Measurements from ENCODE around the gene HIVEP3. TPM values are rescaled to one million over a fixed set of nuclear protein-coding genes. Genes with fewer than 3 reads are reported as not detected.
"Not testable (repeated sequence)": the region's sequence is repeated elsewhere in the genome, so short reads cannot be mapped to it uniquely, and the experiment has no call there.

The HIVEP3 gene
- polyA plus RNA-seq, 4 donors, result 0.67 to 3.8 (median 1.8) TPM

DNA sequence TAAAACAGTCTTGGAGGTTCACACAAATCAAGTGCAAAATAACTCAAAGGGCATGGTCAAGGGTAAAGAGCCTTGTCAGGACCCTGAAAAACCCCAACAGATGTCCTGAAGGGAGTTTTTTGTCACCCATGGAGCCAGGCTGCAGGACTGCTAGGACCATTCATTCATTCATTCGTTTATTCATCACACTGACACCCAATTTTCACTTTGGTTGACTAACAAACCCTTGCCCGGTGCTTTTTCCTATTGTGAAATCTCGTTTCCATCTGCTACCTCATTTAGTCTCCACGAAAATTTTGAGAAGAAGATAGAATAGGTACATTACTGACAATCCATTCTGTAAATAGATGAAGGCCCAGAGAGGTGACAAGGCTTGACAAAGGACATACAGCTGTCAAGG is 216.0 kb downstream of the HIVEP3 start:
- Histone ChIP-seq H3K27me3 (ENCODE audit: control insufficient read depth in 3 of 3, insufficient read depth in 3 of 3, low read length in 3 of 3) (peaks cover 0 to 1% (median 0%) of the 10 kb centered on the region in 3 donors), H3K9me3 (ENCODE audit: control insufficient read depth in 2 of 2, insufficient read depth in 1 of 2, low read depth in 1 of 2, low read length in 1 of 2) (no peaks in the 10 kb centered on the region), H3K27ac (ENCODE audit: low read depth in 1 of 3, low read length in 2 of 3) (no peak overlapping the region), H3K36me3 (ENCODE audit: control insufficient read depth in 3 of 3, insufficient read depth in 2 of 3, low read depth in 1 of 3, low read length in 3 of 3) (no peaks in the 10 kb centered on the region), H3K4me1 (ENCODE audit: control insufficient read depth in 3 of 3, insufficient read depth in 2 of 3, low read depth in 1 of 3, low read length in 2 of 3) (no peaks in the 10 kb centered on the region), H3K4me3 (ENCODE audit: low read depth in 1 of 3, low read length in 3 of 3) (no peak overlapping the region)
- DNase-seq (no peak), FAIRE-seq (no peak)
- 56 to 70% (median 59%) methylated on average over 4 of the region's 4 CpGs for WGBS, 3 donors

DNA sequence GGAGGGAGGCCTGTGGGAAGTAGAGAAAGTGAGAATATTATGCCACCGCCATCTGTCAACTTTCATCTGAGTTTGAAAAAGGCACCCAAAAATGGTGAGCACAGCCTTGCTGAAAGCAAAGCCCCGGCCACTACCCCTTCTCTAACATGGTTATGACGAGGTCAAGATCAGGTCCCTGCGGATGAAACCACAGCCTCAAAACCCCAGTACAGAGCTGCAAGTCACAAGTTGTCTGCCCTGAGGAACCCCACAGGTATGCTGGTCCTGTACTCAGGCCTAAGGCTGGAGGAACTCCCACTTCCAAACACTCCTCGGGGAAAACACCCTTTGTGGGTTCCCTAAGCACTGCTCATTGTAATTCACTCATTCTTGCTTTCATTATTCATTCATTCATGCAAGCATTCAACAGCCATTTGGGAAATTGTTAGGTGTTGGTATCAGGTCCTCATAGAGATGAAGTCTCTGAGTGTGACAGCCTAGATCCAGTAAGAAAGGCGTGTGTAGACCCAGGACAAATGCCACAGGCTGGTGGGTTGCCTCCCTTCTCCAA is 217.7 kb downstream of the HIVEP3 start:
- Histone ChIP-seq H3K36me3 (ENCODE audit: control insufficient read depth in 3 of 3, insufficient read depth in 2 of 3, low read depth in 1 of 3, low read length in 3 of 3) (no peaks in the 10 kb centered on the region), H3K27ac (ENCODE audit: low read depth in 1 of 3, low read length in 2 of 3) (no peak overlapping the region), H3K27me3 (ENCODE audit: control insufficient read depth in 3 of 3, insufficient read depth in 3 of 3, low read length in 3 of 3) (no peaks in the 10 kb centered on the region), H3K4me3 (ENCODE audit: low read depth in 1 of 3, low read length in 3 of 3) (no peak overlapping the region), H3K9me3 (ENCODE audit: control insufficient read depth in 2 of 2, insufficient read depth in 1 of 2, low read depth in 1 of 2, low read length in 1 of 2) (no peaks in the 10 kb centered on the region), H3K4me1 (ENCODE audit: control insufficient read depth in 3 of 3, insufficient read depth in 2 of 3, low read depth in 1 of 3, low read length in 2 of 3) (no peaks in the 10 kb centered on the region)
- WGBS, 3 donors, result 78 to 90% (median 79%) methylated on average over 6 of the region's 6 CpGs
- no peak for FAIRE-seq
- DNase-seq, result no peak

DNA sequence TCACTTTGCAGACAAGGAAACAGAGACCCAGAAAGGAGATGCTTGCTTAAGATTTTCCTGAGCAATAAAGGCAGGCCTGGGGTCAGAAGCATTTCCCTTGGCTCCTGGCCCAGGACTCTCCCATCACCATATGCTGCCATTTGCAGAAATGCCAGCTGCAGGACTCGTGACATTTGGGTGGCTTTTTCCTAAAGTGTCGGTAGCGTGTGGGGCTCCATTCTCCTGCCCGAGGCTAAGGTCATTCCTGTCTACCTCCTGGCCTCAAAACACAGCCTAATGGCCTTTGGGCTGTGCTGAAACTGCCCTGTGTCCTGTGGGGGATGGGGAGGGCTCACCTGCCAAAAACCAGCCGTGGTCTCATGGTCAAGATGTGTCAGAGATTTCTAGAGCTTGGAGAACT is 218.1 kb downstream of the HIVEP3 start:
- H3K9me3 ChIP-seq (ENCODE audit: control insufficient read depth in 2 of 2, insufficient read depth in 1 of 2, low read depth in 1 of 2, low read length in 1 of 2), result no peaks in the 10 kb centered on the region
- H3K27me3 ChIP-seq (ENCODE audit: control insufficient read depth in 3 of 3, insufficient read depth in 3 of 3, low read length in 3 of 3), result no peaks in the 10 kb centered on the region
- H3K4me1 ChIP-seq (ENCODE audit: control insufficient read depth in 3 of 3, insufficient read depth in 2 of 3, low read depth in 1 of 3, low read length in 2 of 3), result no peaks in the 10 kb centered on the region
- DNase-seq, result no peak
- no peak overlapping the region for H3K4me3 ChIP-seq (ENCODE audit: low read depth in 1 of 3, low read length in 3 of 3)
- H3K27ac ChIP-seq (ENCODE audit: low read depth in 1 of 3, low read length in 2 of 3), result no peak overlapping the region
- 76 to 79% (median 79%) methylated on average over 5 of the region's 5 CpGs for WGBS, 3 donors
- no peaks in the 10 kb centered on the region for H3K36me3 ChIP-seq (ENCODE audit: control insufficient read depth in 3 of 3, insufficient read depth in 2 of 3, low read depth in 1 of 3, low read length in 3 of 3)
- no peak for FAIRE-seq

DNA sequence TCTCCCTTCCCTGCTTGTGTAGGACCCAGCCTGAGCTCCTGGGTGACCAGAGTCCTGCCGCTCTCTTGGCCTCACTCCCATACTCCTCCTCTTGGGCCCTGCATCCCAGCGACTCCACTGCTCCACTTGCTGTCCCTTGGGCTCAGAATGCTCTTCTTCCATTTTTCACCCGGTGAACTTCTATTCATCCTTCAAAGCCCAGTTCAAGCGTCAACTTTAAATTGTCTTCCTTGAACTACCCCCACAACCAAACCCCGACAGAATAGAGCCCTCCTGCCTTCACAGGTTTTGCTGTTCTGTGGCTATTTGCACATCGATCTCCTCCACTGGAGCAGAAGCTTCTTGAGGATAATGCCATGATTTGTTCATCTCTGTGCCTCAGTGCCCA is 218.9 kb downstream of the HIVEP3 start:
- DNase-seq, result no peak
- Histone ChIP-seq H3K27ac (ENCODE audit: low read depth in 1 of 3, low read length in 2 of 3) (no peak overlapping the region), H3K9me3 (ENCODE audit: control insufficient read depth in 2 of 2, insufficient read depth in 1 of 2, low read depth in 1 of 2, low read length in 1 of 2) (no peaks in the 10 kb centered on the region), H3K4me1 (ENCODE audit: control insufficient read depth in 3 of 3, insufficient read depth in 2 of 3, low read depth in 1 of 3, low read length in 2 of 3) (no peaks in the 10 kb centered on the region), H3K36me3 (ENCODE audit: control insufficient read depth in 3 of 3, insufficient read depth in 2 of 3, low read depth in 1 of 3, low read length in 3 of 3) (no peaks in the 10 kb centered on the region), H3K4me3 (ENCODE audit: low read depth in 1 of 3, low read length in 3 of 3) (no peak overlapping the region), H3K27me3 (ENCODE audit: control insufficient read depth in 3 of 3, insufficient read depth in 3 of 3, low read length in 3 of 3) (no peaks in the 10 kb centered on the region)
- 90 to 96% (median 91%) methylated on average over 6 of the region's 6 CpGs for WGBS, 3 donors
- no peak for FAIRE-seq

DNA sequence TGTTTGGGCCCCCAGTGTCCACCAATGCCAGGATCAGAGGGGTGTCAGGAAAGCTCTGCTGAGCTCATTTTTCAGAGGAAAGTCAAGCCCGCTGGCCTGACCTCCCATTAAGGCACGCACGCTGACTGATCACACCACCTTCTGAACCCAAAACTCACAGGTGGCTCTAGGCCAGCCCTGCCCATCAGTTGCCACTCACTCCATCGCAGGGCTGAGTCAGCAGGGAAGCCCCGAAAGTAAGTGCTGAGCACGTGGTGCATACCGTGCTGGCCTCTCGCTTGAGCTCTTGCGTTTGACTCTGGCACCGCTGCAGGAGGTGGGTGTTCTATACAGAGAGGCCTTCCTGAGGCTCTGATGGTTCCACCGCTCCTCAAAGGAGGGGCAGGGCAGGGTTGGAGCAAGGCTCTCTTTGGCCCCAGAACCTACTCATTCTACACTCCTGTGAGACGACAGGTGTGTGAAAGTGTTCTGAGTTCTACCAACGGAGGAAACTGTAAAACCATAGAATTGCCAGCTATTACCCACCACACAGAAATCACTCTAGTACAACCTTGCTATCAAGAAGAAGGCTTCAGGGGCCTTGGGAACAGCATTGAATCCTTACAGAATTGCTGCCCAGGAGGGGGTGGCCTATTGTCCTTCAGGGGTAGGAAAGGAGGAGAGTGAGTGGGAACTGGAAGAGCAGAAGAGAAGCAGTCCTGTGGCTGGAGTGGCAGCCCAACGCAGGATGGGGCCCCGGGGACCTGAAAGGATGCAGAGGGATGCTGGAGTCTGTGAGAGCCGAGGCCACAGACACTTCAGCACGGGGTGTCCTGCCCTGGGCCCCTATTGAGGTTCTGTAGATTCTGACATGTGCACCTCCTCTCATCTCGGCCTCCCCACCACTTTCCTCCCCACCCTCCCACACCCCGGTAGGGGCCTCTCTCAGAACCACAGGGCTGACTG is 219.5 kb downstream of the HIVEP3 start:
- no peak for DNase-seq
- Histone ChIP-seq H3K9me3 (ENCODE audit: control insufficient read depth in 2 of 2, insufficient read depth in 1 of 2, low read depth in 1 of 2, low read length in 1 of 2) (no peaks in the 10 kb centered on the region), H3K4me3 (ENCODE audit: low read depth in 1 of 3, low read length in 3 of 3) (no peak overlapping the region), H3K27ac (ENCODE audit: low read depth in 1 of 3, low read length in 2 of 3) (no peak overlapping the region), H3K36me3 (ENCODE audit: control insufficient read depth in 3 of 3, insufficient read depth in 2 of 3, low read depth in 1 of 3, low read length in 3 of 3) (no peaks in the 10 kb centered on the region), H3K4me1 (ENCODE audit: control insufficient read depth in 3 of 3, insufficient read depth in 2 of 3, low read depth in 1 of 3, low read length in 2 of 3) (no peaks in the 10 kb centered on the region), H3K27me3 (ENCODE audit: control insufficient read depth in 3 of 3, insufficient read depth in 3 of 3, low read length in 3 of 3) (no peaks in the 10 kb centered on the region)
- WGBS, 3 donors, result 71 to 84% (median 81%) methylated on average over 19 of the region's 19 CpGs
- FAIRE-seq, result no peak

DNA sequence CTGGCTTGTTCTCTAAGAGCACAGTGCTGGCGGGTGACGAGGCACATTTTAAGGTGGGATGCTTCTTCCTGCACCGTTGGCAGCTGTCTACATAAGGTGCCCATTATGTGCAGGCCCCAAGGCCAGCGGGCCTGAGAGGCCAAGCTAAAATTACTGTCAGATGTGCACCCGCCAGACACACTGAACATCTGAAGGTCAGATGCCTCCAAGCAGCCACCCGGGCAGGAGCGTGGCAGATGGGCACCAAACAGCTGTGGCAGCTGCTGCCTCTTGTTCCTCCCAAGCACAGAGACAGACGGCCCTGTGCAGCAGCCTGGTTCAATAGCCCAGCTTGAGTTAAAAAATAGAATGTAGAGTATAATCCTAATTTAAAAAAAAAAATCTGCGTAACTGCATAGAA is 222.3 kb downstream of the HIVEP3 start:
- Histone ChIP-seq H3K27me3 (ENCODE audit: control insufficient read depth in 3 of 3, insufficient read depth in 3 of 3, low read length in 3 of 3) (no peaks in the 10 kb centered on the region), H3K4me3 (ENCODE audit: low read depth in 1 of 3, low read length in 3 of 3) (no peak overlapping the region), H3K9me3 (ENCODE audit: control insufficient read depth in 2 of 2, insufficient read depth in 1 of 2, low read depth in 1 of 2, low read length in 1 of 2) (no peaks in the 10 kb centered on the region), H3K36me3 (ENCODE audit: control insufficient read depth in 3 of 3, insufficient read depth in 2 of 3, low read depth in 1 of 3, low read length in 3 of 3) (no peaks in the 10 kb centered on the region), H3K4me1 (ENCODE audit: control insufficient read depth in 3 of 3, insufficient read depth in 2 of 3, low read depth in 1 of 3, low read length in 2 of 3) (no peaks in the 10 kb centered on the region), H3K27ac (ENCODE audit: low read depth in 1 of 3, low read length in 2 of 3) (no peak overlapping the region)
- 90 to 92% (median 90%) methylated on average over 9 of the region's 9 CpGs for WGBS, 3 donors
- no peak for DNase-seq
- FAIRE-seq, result no peak

DNA sequence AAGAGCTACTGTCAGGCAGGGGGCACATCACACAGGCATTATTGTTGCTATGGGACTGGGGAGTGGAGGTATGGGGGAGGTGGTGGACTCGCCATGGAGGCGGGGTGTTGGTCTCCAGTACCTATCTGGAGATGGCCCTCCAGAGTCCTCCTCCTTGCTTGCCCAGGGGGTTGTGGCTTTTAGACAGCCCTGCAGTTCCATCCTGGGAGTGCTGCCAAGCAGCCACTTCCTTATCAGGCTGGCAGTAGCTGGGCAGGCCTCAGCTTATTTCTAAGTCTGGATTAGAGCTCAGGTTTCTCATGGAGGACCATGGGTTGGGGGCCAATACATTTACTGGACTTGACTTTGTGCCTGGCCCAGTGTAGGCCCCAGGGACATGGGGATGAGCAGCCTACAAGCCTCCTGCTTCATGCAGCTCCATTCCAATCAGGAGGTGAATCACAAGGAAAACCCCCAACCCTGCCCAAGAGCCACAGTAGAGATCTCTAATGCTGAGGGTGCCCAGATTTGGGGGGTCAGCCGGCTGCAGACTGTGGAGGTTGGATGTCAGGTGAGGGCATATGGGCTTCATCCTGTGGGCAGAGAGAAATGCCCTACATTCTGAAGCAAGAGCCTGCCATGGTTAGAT is 223.5 kb downstream of the HIVEP3 start:
- Histone ChIP-seq H3K4me3 (ENCODE audit: low read depth in 1 of 3, low read length in 3 of 3) (no peak overlapping the region), H3K4me1 (ENCODE audit: control insufficient read depth in 3 of 3, insufficient read depth in 2 of 3, low read depth in 1 of 3, low read length in 2 of 3) (no peaks in the 10 kb centered on the region), H3K9me3 (ENCODE audit: control insufficient read depth in 2 of 2, insufficient read depth in 1 of 2, low read depth in 1 of 2, low read length in 1 of 2) (no peaks in the 10 kb centered on the region), H3K36me3 (ENCODE audit: control insufficient read depth in 3 of 3, insufficient read depth in 2 of 3, low read depth in 1 of 3, low read length in 3 of 3) (no peaks in the 10 kb centered on the region), H3K27ac (ENCODE audit: low read depth in 1 of 3, low read length in 2 of 3) (no peak overlapping the region), H3K27me3 (ENCODE audit: control insufficient read depth in 3 of 3, insufficient read depth in 3 of 3, low read length in 3 of 3) (no peaks in the 10 kb centered on the region)
- no peak for FAIRE-seq
- 84 to 92% (median 85%) methylated on average over 3 of the region's 3 CpGs for WGBS, 3 donors
- DNase-seq, result no peak

DNA sequence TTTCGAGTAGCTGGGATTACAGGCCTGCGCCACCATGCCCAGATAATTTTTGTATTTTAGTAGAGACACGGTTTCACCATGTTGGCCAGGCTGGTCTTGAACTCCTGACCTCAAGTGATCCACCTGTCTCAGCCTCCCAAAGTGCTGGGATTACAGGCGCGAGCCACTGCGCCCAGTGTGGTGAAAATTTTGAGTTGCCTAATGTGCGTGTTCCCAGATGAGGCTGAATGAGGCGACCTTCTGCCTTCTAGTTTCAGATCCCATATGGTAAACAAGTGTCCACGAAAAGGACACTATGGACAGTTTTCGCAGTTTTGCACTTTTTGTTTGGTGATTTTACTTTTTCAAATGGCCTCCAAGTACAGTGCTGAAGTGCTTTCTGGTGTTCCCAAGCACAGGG is 226.8 kb downstream of the HIVEP3 start:
- not testable (repeated sequence) for H3K27ac ChIP-seq (ENCODE audit: low read depth in 1 of 3, low read length in 2 of 3); DNase-seq; FAIRE-seq; H3K36me3 ChIP-seq (ENCODE audit: control insufficient read depth in 3 of 3, insufficient read depth in 2 of 3, low read depth in 1 of 3, low read length in 3 of 3); H3K4me1 ChIP-seq (ENCODE audit: control insufficient read depth in 3 of 3, insufficient read depth in 2 of 3, low read depth in 1 of 3, low read length in 2 of 3); H3K9me3 ChIP-seq (ENCODE audit: control insufficient read depth in 2 of 2, insufficient read depth in 1 of 2, low read depth in 1 of 2, low read length in 1 of 2); H3K27me3 ChIP-seq (ENCODE audit: control insufficient read depth in 3 of 3, insufficient read depth in 3 of 3, low read length in 3 of 3); H3K4me3 ChIP-seq (ENCODE audit: low read depth in 1 of 3, low read length in 3 of 3)
- 90 to 93% (median 92%) methylated on average over 10 of the region's 10 CpGs for WGBS, 3 donors

Data from small intestine (tissue), 7 donors.